ENCODE data around the gene SUSD4.

Gene SUSD4

GRCh38 chr1:223328566-223328965, 35.4 kb downstream of the SUSD4 start:
- DNase-seq = no peak

GRCh38 chr1:223326776-223327175, 37.2 kb downstream of the SUSD4 start:
- DNase-seq = no peak

- DNase-seq = no peak
These were observed 40.2 kb downstream of the SUSD4 start for GRCh38 chr1:223323491-223324484.

- no peak for DNase-seq
These were observed 41.1 kb downstream of the SUSD4 start for GRCh38 chr1:223322868-223323267.

- DNase-seq = no peak
These were observed 43.0 kb downstream of the SUSD4 start for GRCh38 chr1:223320959-223321358.

GRCh38 chr1:223319905-223320580, 43.9 kb downstream of the SUSD4 start:
- no peak for DNase-seq

- DNase-seq = no peak
These were observed 44.6 kb downstream of the SUSD4 start for GRCh38 chr1:223319398-223319797.

GRCh38 chr1:223316082-223316481, 47.9 kb downstream of the SUSD4 start:
- no peak for DNase-seq

- no peak for DNase-seq
These were observed 48.3 kb downstream of the SUSD4 start for GRCh38 chr1:223315665-223316064.

- DNase-seq = no peak
These were observed 50.6 kb downstream of the SUSD4 start for GRCh38 chr1:223313415-223313754.

GRCh38 chr1:223312705-223313414, 51.1 kb downstream of the SUSD4 start:
- no peak for DNase-seq

GRCh38 chr1:223312273-223312672, 51.7 kb downstream of the SUSD4 start:
- no peak for DNase-seq

GRCh38 chr1:223311826-223312225, 52.1 kb downstream of the SUSD4 start:
- no peak for DNase-seq

GRCh38 chr1:223308136-223308535, 55.8 kb downstream of the SUSD4 start:
- DNase-seq = no peak

GRCh38 chr1:223307544-223307943, 56.4 kb downstream of the SUSD4 start:
- no peak for DNase-seq

GRCh38 chr1:223304931-223305330, 59.0 kb downstream of the SUSD4 start:
- DNase-seq = no peak

GRCh38 chr1:223301371-223301770, 62.6 kb downstream of the SUSD4 start:
- no peak for DNase-seq

- no peak for DNase-seq
These were observed 64.4 kb downstream of the SUSD4 start for GRCh38 chr1:223299553-223299952.

- DNase-seq = no peak
These were observed 65.3 kb downstream of the SUSD4 start for GRCh38 chr1:223298701-223299100.

GRCh38 chr1:223297800-223298199, 66.2 kb downstream of the SUSD4 start:
- DNase-seq = no peak

GRCh38 chr1:223291796-223292195, 72.2 kb downstream of the SUSD4 start:
- no peak for DNase-seq

- no peak for DNase-seq
These were observed 73.6 kb downstream of the SUSD4 start for GRCh38 chr1:223290397-223290796.

- no peak for DNase-seq
These were observed 74.4 kb downstream of the SUSD4 start for GRCh38 chr1:223289621-223290020.

All from activated gamma-delta T cell (primary cell).